PFSK-1 (cell line): ENCODE results near the gene RBM33.

Experiments
- POLR2AphosphoS5 ChIP-seq: IDR thresholded peaks from 2 replicates; pipeline ENCODE4 v1.6.1; 2012; ENCODE audit warnings: low read depth, mild to moderate bottlenecking, control low read depth, low read length, moderate library complexity
- REST ChIP-seq, 2 experiments: IDR thresholded peaks; 2 replicates each; pipeline versions ENCODE4 v1.6.1 to v1.8.0; 2011 to 2012; ENCODE audit warnings: low read depth in 2 of 2, low read length in 2 of 2, control low read depth in 1 of 2, inconsistent platforms in 1 of 2, mild to moderate bottlenecking in 1 of 2, moderate library complexity in 1 of 2; ENCODE audit not compliant: insufficient read depth in 1 of 2
- SIN3A ChIP-seq: IDR thresholded peaks from 2 replicates; pipeline ENCODE4 v1.6.1; 2012; ENCODE audit warnings: mild to moderate bottlenecking, low read length, moderate library complexity, borderline replicate concordance; ENCODE audit not compliant: insufficient read depth
- TAF1 ChIP-seq: IDR thresholded peaks from 2 replicates; pipeline ENCODE4 v1.6.1; 2012; ENCODE audit warnings: low read length, control low read depth, borderline replicate concordance; ENCODE audit not compliant: insufficient read depth

- TF ChIP-seq POLR2AphosphoS5 = no peak
- no peak for TF ChIP-seq TAF1
- TF ChIP-seq SIN3A = no peak
- TF ChIP-seq REST (IDR thresholded peaks at IDR 0.05; ENCODE audit: insufficient read depth in 1 of 2, low read depth in 2 of 2, low read length in 2 of 2) = no peak
Observed at GRCh38 chr7:155816192-155816508, 171.7 kb downstream of the RBM33 start.
